Measurements from ENCODE around the gene ZNF253. TPM values are rescaled to one million over a fixed set of nuclear protein-coding genes. Genes with fewer than 3 reads are reported as not detected.
A peak's percentile ranks its signal among the peaks of the same experiment; 100 is the strongest.
"Not testable (repeated sequence)": the region's sequence is repeated elsewhere in the genome, so short reads cannot be mapped to it uniquely, and the experiment has no call there.

Gene ZNF253
- total RNA-seq: 6.7 and 8.3 TPM in 2 replicates

GRCh38 chr19:19865750-19866610 lies at the start of gene ZNF253:
Gene ZNF253 (plus strand): TSS chr19:19865882. CDS start chr19:19865997, 115 bp downstream.
- peak; percentile 80 for DNase-seq (ENCODE audit: extremely low read depth, low read depth, low spot score)

- no peak for DNase-seq (ENCODE audit: extremely low read depth, low read depth, low spot score)
These were observed 49.0 kb upstream of the ZNF253 start for GRCh38 chr19:19816679-19817078.

GRCh38 chr19:19817357-19817756 lies 48.3 kb upstream of the ZNF253 start:
- no peak for DNase-seq (ENCODE audit: extremely low read depth, low read depth, low spot score)

- DNase-seq (ENCODE audit: extremely low read depth, low read depth, low spot score): no peak
These were observed 44.8 kb upstream of the ZNF253 start for GRCh38 chr19:19820774-19821320.

- DNase-seq (ENCODE audit: extremely low read depth, low read depth, low spot score): peak; percentile 73
These were observed 44.2 kb upstream of the ZNF253 start, which contains the start of gene ZNF506 for GRCh38 chr19:19821366-19821951. Gene ZNF506 (minus strand): TSS chr19:19821750. CDS start chr19:19821603, 147 bp downstream.

- not testable (repeated sequence) for DNase-seq (ENCODE audit: extremely low read depth, low read depth, low spot score)
These were observed 43.7 kb upstream of the ZNF253 start for GRCh38 chr19:19821976-19822375.

GRCh38 chr19:19823916-19824315 lies 41.8 kb upstream of the ZNF253 start:
- no peak for DNase-seq (ENCODE audit: extremely low read depth, low read depth, low spot score)

- no peak for DNase-seq (ENCODE audit: extremely low read depth, low read depth, low spot score)
These were observed 38.8 kb upstream of the ZNF253 start for GRCh38 chr19:19826875-19827274.

GRCh38 chr19:19835560-19836038 lies 30.1 kb upstream of the ZNF253 start:
- DNase-seq (ENCODE audit: extremely low read depth, low read depth, low spot score): no peak

GRCh38 chr19:19847781-19848180 lies 17.9 kb upstream of the ZNF253 start:
- no peak for DNase-seq (ENCODE audit: extremely low read depth, low read depth, low spot score)

- DNase-seq (ENCODE audit: extremely low read depth, low read depth, low spot score): no peak
These were observed 16.6 kb upstream of the ZNF253 start for GRCh38 chr19:19849056-19849455.

- not testable (repeated sequence) for DNase-seq (ENCODE audit: extremely low read depth, low read depth, low spot score)
These were observed 13.9 kb upstream of the ZNF253 start for GRCh38 chr19:19851740-19852139.

GRCh38 chr19:19858751-19859150 lies 6.9 kb upstream of the ZNF253 start:
- DNase-seq (ENCODE audit: extremely low read depth, low read depth, low spot score): no peak

- DNase-seq (ENCODE audit: extremely low read depth, low read depth, low spot score): no peak
These were observed 4.8 kb upstream of the ZNF253 start for GRCh38 chr19:19860756-19861390.

- DNase-seq (ENCODE audit: extremely low read depth, low read depth, low spot score): peak; percentile 2
These were observed 1.0 kb downstream of the ZNF253 start for GRCh38 chr19:19866611-19867248.

GRCh38 chr19:19870086-19870485 lies 4.4 kb downstream of the ZNF253 start:
- DNase-seq (ENCODE audit: extremely low read depth, low read depth, low spot score): not testable (repeated sequence)

GRCh38 chr19:19871932-19872331 lies 6.2 kb downstream of the ZNF253 start:
- no peak for DNase-seq (ENCODE audit: extremely low read depth, low read depth, low spot score)

GRCh38 chr19:19873381-19873780 lies 7.7 kb downstream of the ZNF253 start:
- DNase-seq (ENCODE audit: extremely low read depth, low read depth, low spot score): no peak

GRCh38 chr19:19877724-19878123 lies 12.0 kb downstream of the ZNF253 start:
- no peak for DNase-seq (ENCODE audit: extremely low read depth, low read depth, low spot score)

- DNase-seq (ENCODE audit: extremely low read depth, low read depth, low spot score): no peak
These were observed 18.9 kb downstream of the ZNF253 start for GRCh38 chr19:19884583-19884982.
